Neuronal stem cell (in vitro differentiated cells): ENCODE measurements around the gene RASL10B.
A peak's percentile ranks its signal among the peaks of the same experiment; 100 is the strongest.

ENCODE experiments used
- DNase-seq: peaks from one replicate; pipeline ENCODE4 v3.0.0-alpha.2; 2013; ENCODE audit warnings: low spot score
- H2AFZ ChIP-seq: one replicate; pipeline ENCODE4 v1.6.1; 2013; ENCODE audit warnings: mild to moderate bottlenecking, low read length, inconsistent platforms
- H2AK5ac ChIP-seq: 2 replicates; pipeline ENCODE4 v1.6.1; 2013; ENCODE audit warnings: low read depth, mild to moderate bottlenecking, inconsistent platforms, low read length, moderate library complexity, mixed read lengths
- H2BK120ac ChIP-seq: 2 replicates; pipeline ENCODE4 v1.6.1; 2013; ENCODE audit warnings: low read depth, mild to moderate bottlenecking, inconsistent platforms, low read length, moderate library complexity, mixed read lengths
- H2BK12ac ChIP-seq: one replicate; pipeline ENCODE4 v1.6.1; 2013; ENCODE audit warnings: low read length, inconsistent platforms
- H2BK15ac ChIP-seq: 2 replicates; pipeline ENCODE4 v1.6.1; 2013; ENCODE audit warnings: mild to moderate bottlenecking, low read length, inconsistent platforms, mixed read lengths
- H2BK5ac ChIP-seq: one replicate; pipeline ENCODE4 v1.6.1; 2013; ENCODE audit warnings: inconsistent platforms, mild to moderate bottlenecking, low read length, moderate library complexity
- H3K14ac ChIP-seq: one replicate; pipeline ENCODE4 v1.6.1; 2013; ENCODE audit warnings: low read length, inconsistent platforms
- H3K18ac ChIP-seq: 2 replicates; pipeline ENCODE4 v1.6.1; 2013; ENCODE audit warnings: low read length, inconsistent platforms
- H3K23ac ChIP-seq: 2 replicates; pipeline ENCODE4 v1.6.1; 2013; ENCODE audit warnings: low read depth, mild to moderate bottlenecking, mixed read lengths, low read length, inconsistent platforms; ENCODE audit not compliant: poor library complexity
- H3K27ac ChIP-seq: replicated peaks from 3 replicates; pipeline ENCODE4 v1.5.1; 2013; ENCODE audit warnings: low read length, inconsistent platforms
- H3K27me3 ChIP-seq, 3 experiments: 2 replicates each; pipeline ENCODE4 v1.6.1; 2013; ENCODE audit warnings: low read length in 3 of 3, mild to moderate bottlenecking in 2 of 3, inconsistent platforms in 1 of 3, low read depth in 1 of 3, mixed read lengths in 1 of 3, moderate library complexity in 1 of 3; ENCODE audit not compliant: control insufficient read depth in 3 of 3, insufficient read depth in 3 of 3
- H3K36me3 ChIP-seq, 2 donors: replicated peaks in 1 of 2; 2 replicates each; pipeline ENCODE4 v1.6.1; 2013; ENCODE audit warnings: low read length in 2 of 2; ENCODE audit not compliant: control insufficient read depth in 2 of 2, insufficient read depth in 2 of 2
- H3K4ac ChIP-seq: 2 replicates; pipeline ENCODE4 v1.6.1; 2013; ENCODE audit warnings: inconsistent platforms, mild to moderate bottlenecking, low read length, moderate library complexity
- H3K4me1 ChIP-seq, 2 donors: 1 replicate in 1 of 2; 2 replicates in 1 of 2; pipeline ENCODE4 v1.6.1; 2013; ENCODE audit warnings: low read length in 2 of 2, low read depth in 1 of 2; ENCODE audit not compliant: control insufficient read depth in 2 of 2, insufficient read depth in 1 of 2
- H3K4me2 ChIP-seq: one replicate; pipeline ENCODE4 v1.6.1; 2013; ENCODE audit warnings: mild to moderate bottlenecking, low read length, inconsistent platforms; ENCODE audit not compliant: insufficient read depth, poor library complexity, severe bottlenecking
- H3K4me3 ChIP-seq, 2 donors: 2 replicates each; pipeline ENCODE4 v1.5.1; 2013; ENCODE audit warnings: low read length in 2 of 2, mild to moderate bottlenecking in 2 of 2, inconsistent platforms in 1 of 2, moderate library complexity in 1 of 2
- H3K79me1 ChIP-seq: one replicate; pipeline ENCODE4 v1.6.1; 2013; ENCODE audit warnings: low read depth, mild to moderate bottlenecking, inconsistent platforms, low read length, moderate library complexity
- H3K9ac ChIP-seq: one replicate; pipeline ENCODE4 v1.6.1; 2013; ENCODE audit warnings: mild to moderate bottlenecking, low read depth, low read length, inconsistent platforms; ENCODE audit not compliant: poor library complexity
- H3K9me3 ChIP-seq, 2 donors: replicated peaks in 1 of 2; 2 replicates each; pipeline versions ENCODE3 to v1.6.1; 2013; ENCODE audit warnings: low read length in 2 of 2, mild to moderate bottlenecking in 2 of 2, inconsistent platforms in 1 of 2, low read depth in 1 of 2, mixed read lengths in 1 of 2, moderate library complexity in 1 of 2; ENCODE audit not compliant: control insufficient read depth in 2 of 2, insufficient read depth in 1 of 2
- H4K8ac ChIP-seq: one replicate; pipeline ENCODE4 v1.6.1; 2013; ENCODE audit warnings: low read depth, mild to moderate bottlenecking, inconsistent platforms, low read length, moderate library complexity
- H4K91ac ChIP-seq: one replicate; pipeline ENCODE4 v1.6.1; 2013; ENCODE audit warnings: low read length, low read depth, mild to moderate bottlenecking, inconsistent platforms; ENCODE audit not compliant: poor library complexity
- WGBS, 2 donors: extraction: QIAGEN DNeasy Blood & Tissue Kit; methylation state at CpG; one replicate each; pipeline ENCODE4 v1.1.7; 2013; ENCODE audit warnings: missing lambda C conversion rate in 2 of 2, mixed read lengths in 1 of 2; ENCODE audit not compliant: insufficient read length in 2 of 2, insufficient replicate concordance in 1 of 2; ENCODE audit errors: extremely low coverage in 2 of 2; 5-methylcytosine and 5-hydroxymethylcytosine counted together

The RASL10B gene

GRCh38 chr17:35710950-35711349 lies 20.5 kb upstream of the RASL10B start:
- Histone ChIP-seq H3K9ac (no peak overlapping the region), H3K4me1 (peaks cover 11 to 19% of the 10 kb centered on the region in 2 donors), H3K79me1 (no peaks in the 10 kb centered on the region), H3K23ac (no peak overlapping the region), H3K9me3 (no peaks in the 10 kb centered on the region), H2AK5ac (no peak overlapping the region), H2AFZ (no peak overlapping the region), H3K4me3 (no peak overlapping the region), H3K4me2 (no peak overlapping the region), H3K27ac (peak overlapping the region; percentile 0), H3K14ac (no peak overlapping the region), H4K91ac (no peak overlapping the region), H3K36me3 (peaks cover 2 to 50% of the 10 kb centered on the region in 2 donors), H2BK12ac (no peak overlapping the region), H3K4ac (no peak overlapping the region), H4K8ac (no peak overlapping the region), H2BK5ac (no peak overlapping the region), H3K27me3 (no peaks in the 10 kb centered on the region), H2BK120ac (no peak overlapping the region), H2BK15ac (no peak overlapping the region), H3K18ac (no peak overlapping the region)
- DNase-seq = no peak
- WGBS, 2 donors = no CpG with 5 or more reads among the region's 2 CpGs

GRCh38 chr17:35713069-35713728 lies 18.2 kb upstream of the RASL10B start:
- no CpG with 5 or more reads among the region's 7 CpGs for WGBS, 2 donors
- H2BK120ac ChIP-seq = no peak overlapping the region
- no peak for DNase-seq
- no peaks in the 10 kb centered on the region for H3K9me3 ChIP-seq
- no peak overlapping the region for H3K4me2 ChIP-seq
- no peak overlapping the region for H2AK5ac ChIP-seq
- H3K27ac ChIP-seq = no peak overlapping the region
- no peak overlapping the region for H3K4ac ChIP-seq
- peaks cover 11 to 19% of the 10 kb centered on the region in 2 donors for H3K4me1 ChIP-seq
- H2AFZ ChIP-seq = no peak overlapping the region
- H2BK15ac ChIP-seq = no peak overlapping the region
- no peaks in the 10 kb centered on the region for H3K79me1 ChIP-seq
- no peak overlapping the region for H3K9ac ChIP-seq
- H3K36me3 ChIP-seq = peaks cover 8 to 65% of the 10 kb centered on the region in 2 donors
- no peak overlapping the region for H2BK5ac ChIP-seq
- no peak overlapping the region for H4K8ac ChIP-seq
- no peak overlapping the region for H3K14ac ChIP-seq
- no peak overlapping the region for H2BK12ac ChIP-seq
- no peaks in the 10 kb centered on the region for H3K27me3 ChIP-seq
- no peak overlapping the region for H3K4me3 ChIP-seq
- no peak overlapping the region for H3K18ac ChIP-seq
- no peak overlapping the region for H3K23ac ChIP-seq
- no peak overlapping the region for H4K91ac ChIP-seq

GRCh38 chr17:35714988-35715387 lies 16.5 kb upstream of the RASL10B start:
- WGBS, 2 donors = 100% methylated on average over 1 to 2 of the region's 2 CpGs
- Histone ChIP-seq H3K4ac (no peak overlapping the region), H2BK5ac (no peak overlapping the region), H2BK120ac (no peak overlapping the region), H3K79me1 (no peaks in the 10 kb centered on the region), H4K8ac (no peak overlapping the region), H3K23ac (no peak overlapping the region), H2BK12ac (no peak overlapping the region), H2AK5ac (no peak overlapping the region), H3K14ac (no peak overlapping the region), H3K36me3 (peaks cover 9 to 70% of the 10 kb centered on the region in 2 donors), H3K4me3 (no peak overlapping the region), H3K9ac (no peak overlapping the region), H3K27me3 (no peaks in the 10 kb centered on the region), H2AFZ (no peak overlapping the region), H3K4me2 (no peak overlapping the region), H3K18ac (no peak overlapping the region), H3K9me3 (no peaks in the 10 kb centered on the region), H3K4me1 (peaks cover 11 to 19% of the 10 kb centered on the region in 2 donors), H3K27ac (no peak overlapping the region), H2BK15ac (no peak overlapping the region), H4K91ac (no peak overlapping the region)
- no peak for DNase-seq

GRCh38 chr17:35715416-35715815 lies 16.0 kb upstream of the RASL10B start:
- no peak overlapping the region for H3K18ac ChIP-seq
- H3K23ac ChIP-seq = no peak overlapping the region
- no peaks in the 10 kb centered on the region for H3K9me3 ChIP-seq
- no peak overlapping the region for H2BK120ac ChIP-seq
- no peak overlapping the region for H2BK5ac ChIP-seq
- H3K4ac ChIP-seq = no peak overlapping the region
- no peak overlapping the region for H2AK5ac ChIP-seq
- no peaks in the 10 kb centered on the region for H3K27me3 ChIP-seq
- no peak overlapping the region for H4K8ac ChIP-seq
- DNase-seq = peak; percentile 82
- no peak overlapping the region for H2AFZ ChIP-seq
- H4K91ac ChIP-seq = no peak overlapping the region
- no peak overlapping the region for H3K14ac ChIP-seq
- H2BK15ac ChIP-seq = no peak overlapping the region
- H3K9ac ChIP-seq = no peak overlapping the region
- no peak overlapping the region for H3K4me2 ChIP-seq
- no peak overlapping the region for H3K27ac ChIP-seq
- H2BK12ac ChIP-seq = no peak overlapping the region
- H3K4me1 ChIP-seq = peaks cover 11 to 19% of the 10 kb centered on the region in 2 donors
- peaks cover 9 to 68% of the 10 kb centered on the region in 2 donors for H3K36me3 ChIP-seq
- no peaks in the 10 kb centered on the region for H3K79me1 ChIP-seq
- H3K4me3 ChIP-seq = no peak overlapping the region
